CD4-positive, alpha-beta T cell treated with Interleukin-6 for 4 hours (primary cell): Measurements from ENCODE around the gene GCFC2.

Experiments used
- DNase-seq: peaks from one replicate; pipeline ENCODE4 v3.0.0-alpha.2; 2020; ENCODE audit warnings: mixed read lengths

The GCFC2 gene

GRCh38 chr2:75622500-75622899 lies 88.2 kb downstream of the GCFC2 start:
- no peak for DNase-seq

- DNase-seq = no peak
Observed at GRCh38 chr2:75621228-75621627, 89.5 kb downstream of the GCFC2 start.

GRCh38 chr2:75619956-75620740 lies 90.6 kb downstream of the GCFC2 start:
- no peak for DNase-seq

GRCh38 chr2:75616933-75617332 lies 93.8 kb downstream of the GCFC2 start:
- no peak for DNase-seq

GRCh38 chr2:75616406-75616805 lies 94.3 kb downstream of the GCFC2 start:
- DNase-seq = no peak

- no peak for DNase-seq
Observed at GRCh38 chr2:75614162-75614651, 96.5 kb downstream of the GCFC2 start.

GRCh38 chr2:75612862-75613243 lies 97.9 kb downstream of the GCFC2 start:
- no peak for DNase-seq
